Measurements from ENCODE around the gene UHMK1. TPM values are rescaled to one million over a fixed set of nuclear protein-coding genes. Genes with fewer than 3 reads are reported as not detected.

Gene UHMK1
- total RNA-seq, 1 experiment from 2014 or later = 76.0 TPM

DNA sequence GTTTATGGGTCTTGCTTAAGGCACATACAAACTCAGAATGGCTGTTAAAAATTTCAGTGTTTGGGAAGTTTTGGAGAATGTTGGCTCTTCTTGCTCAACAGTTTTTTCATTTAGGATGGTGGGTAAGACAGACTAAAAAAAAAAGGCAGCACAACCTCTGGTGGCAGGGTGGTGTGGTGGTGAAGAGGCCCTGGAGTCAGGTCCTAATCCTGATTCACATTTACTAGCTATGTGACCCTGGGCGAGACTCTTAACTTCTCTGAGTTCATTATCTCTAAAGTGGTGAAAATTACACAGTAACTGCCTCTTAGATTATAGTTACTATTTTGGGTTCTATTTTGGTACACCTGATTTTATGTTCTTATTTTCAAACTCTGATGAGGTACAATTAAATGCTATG, 75.5 kb downstream of the UHMK1 start:
- peaks cover 10% of the 10 kb centered on the region for H3K4me1 ChIP-seq (ENCODE audit: control insufficient read depth, insufficient read depth, low read length)
- intact Hi-C loops (cut with micrococcal nuclease; ENCODE audit: unreplicated experiment) (no loop called here), in situ Hi-C loops (cut with HindIII; ENCODE audit: low pct_unique_long_range_greater_than_20kb, low sequenced_read_pairs) (no loop called here)
- DNase-seq (ENCODE audit: low read depth, low spot score) = no peak
- no peak for ATAC-seq
- ChIA-PET CTCF (no interaction called here), POLR2A (no interaction called here)
- no peaks in the 10 kb centered on the region for H3K9me3 ChIP-seq (ENCODE audit: control insufficient read depth, insufficient read depth, low read depth, low read length)
- H3K4me3 ChIP-seq (ENCODE audit: low read depth in 2 of 2, low read length in 2 of 2) = no peak overlapping the region
- H3K36me3 ChIP-seq (ENCODE audit: control insufficient read depth, insufficient read depth, low read length) = peaks cover 18% of the 10 kb centered on the region; the same call in 1 of the 2 replicates
- TF ChIP-seq, protein P1, sequence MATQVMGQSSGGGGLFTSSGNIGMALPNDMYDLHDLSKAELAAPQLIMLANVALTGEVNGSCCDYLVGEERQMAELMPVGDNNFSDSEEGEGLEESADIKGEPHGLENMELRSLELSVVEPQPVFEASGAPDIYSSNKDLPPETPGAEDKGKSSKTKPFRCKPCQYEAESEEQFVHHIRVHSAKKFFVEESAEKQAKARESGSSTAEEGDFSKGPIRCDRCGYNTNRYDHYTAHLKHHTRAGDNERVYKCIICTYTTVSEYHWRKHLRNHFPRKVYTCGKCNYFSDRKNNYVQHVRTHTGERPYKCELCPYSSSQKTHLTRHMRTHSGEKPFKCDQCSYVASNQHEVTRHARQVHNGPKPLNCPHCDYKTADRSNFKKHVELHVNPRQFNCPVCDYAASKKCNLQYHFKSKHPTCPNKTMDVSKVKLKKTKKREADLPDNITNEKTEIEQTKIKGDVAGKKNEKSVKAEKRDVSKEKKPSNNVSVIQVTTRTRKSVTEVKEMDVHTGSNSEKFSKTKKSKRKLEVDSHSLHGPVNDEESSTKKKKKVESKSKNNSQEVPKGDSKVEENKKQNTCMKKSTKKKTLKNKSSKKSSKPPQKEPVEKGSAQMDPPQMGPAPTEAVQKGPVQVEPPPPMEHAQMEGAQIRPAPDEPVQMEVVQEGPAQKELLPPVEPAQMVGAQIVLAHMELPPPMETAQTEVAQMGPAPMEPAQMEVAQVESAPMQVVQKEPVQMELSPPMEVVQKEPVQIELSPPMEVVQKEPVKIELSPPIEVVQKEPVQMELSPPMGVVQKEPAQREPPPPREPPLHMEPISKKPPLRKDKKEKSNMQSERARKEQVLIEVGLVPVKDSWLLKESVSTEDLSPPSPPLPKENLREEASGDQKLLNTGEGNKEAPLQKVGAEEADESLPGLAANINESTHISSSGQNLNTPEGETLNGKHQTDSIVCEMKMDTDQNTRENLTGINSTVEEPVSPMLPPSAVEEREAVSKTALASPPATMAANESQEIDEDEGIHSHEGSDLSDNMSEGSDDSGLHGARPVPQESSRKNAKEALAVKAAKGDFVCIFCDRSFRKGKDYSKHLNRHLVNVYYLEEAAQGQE (IDR thresholded peaks at IDR 0.05; ENCODE audit: insufficient read depth in 1 of 2, low read depth in 2 of 2, low read length in 1 of 2) = no peak
- no peak for TF ChIP-seq CTCF (IDR thresholded peaks at IDR 0.05)
- TF ChIP-seq POLR2AphosphoS5 (IDR thresholded peaks at IDR 0.05; ENCODE audit: low read depth, low read length) = no peak
- no peak for TF ChIP-seq TCF7L2 (IDR thresholded peaks at IDR 0.05; ENCODE audit: low read depth, low read length)
- TF ChIP-seq SIN3A (IDR thresholded peaks at IDR 0.05; ENCODE audit: borderline replicate concordance, insufficient read depth, low read depth, low read length) = no peak
- no peak overlapping the region for H3K27ac ChIP-seq (ENCODE audit: low read length)
- no peaks in the 10 kb centered on the region for H3K27me3 ChIP-seq (ENCODE audit: control insufficient read depth, insufficient read depth, low read length)
- no TSS peak for BruUV-seq (replicated peaks)

- no peak for ATAC-seq
- Histone ChIP-seq H3K36me3 (ENCODE audit: control insufficient read depth, insufficient read depth, low read length) (peaks cover 33% of the 10 kb centered on the region; the same call in 1 of the 2 replicates), H3K4me1 (ENCODE audit: control insufficient read depth, insufficient read depth, low read length) (no peaks in the 10 kb centered on the region), H3K27ac (ENCODE audit: low read length) (no peak overlapping the region), H3K27me3 (ENCODE audit: control insufficient read depth, insufficient read depth, low read length) (no peaks in the 10 kb centered on the region), H3K9me3 (ENCODE audit: control insufficient read depth, insufficient read depth, low read depth, low read length) (no peaks in the 10 kb centered on the region), H3K4me3 (ENCODE audit: low read depth in 2 of 2, low read length in 2 of 2) (no peak overlapping the region)
- TF ChIP-seq SIN3A (IDR thresholded peaks at IDR 0.05; ENCODE audit: borderline replicate concordance, insufficient read depth, low read depth, low read length) (no peak), TCF7L2 (IDR thresholded peaks at IDR 0.05; ENCODE audit: low read depth, low read length) (no peak), POLR2AphosphoS5 (IDR thresholded peaks at IDR 0.05; ENCODE audit: low read depth, low read length) (no peak)
- BruUV-seq (replicated peaks) = no TSS peak
- CTCF ChIA-PET = no interaction called here
- POLR2A ChIA-PET = no interaction called here
- intact Hi-C loops (cut with micrococcal nuclease; ENCODE audit: unreplicated experiment) (no loop called here), in situ Hi-C loops (cut with HindIII; ENCODE audit: low pct_unique_long_range_greater_than_20kb, low sequenced_read_pairs) (no loop called here)
- DNase-seq (ENCODE audit: low read depth, low spot score) = no peak
Measured at GRCh38 chr1:162578071-162578700, 80.6 kb downstream of the UHMK1 start.

DNA sequence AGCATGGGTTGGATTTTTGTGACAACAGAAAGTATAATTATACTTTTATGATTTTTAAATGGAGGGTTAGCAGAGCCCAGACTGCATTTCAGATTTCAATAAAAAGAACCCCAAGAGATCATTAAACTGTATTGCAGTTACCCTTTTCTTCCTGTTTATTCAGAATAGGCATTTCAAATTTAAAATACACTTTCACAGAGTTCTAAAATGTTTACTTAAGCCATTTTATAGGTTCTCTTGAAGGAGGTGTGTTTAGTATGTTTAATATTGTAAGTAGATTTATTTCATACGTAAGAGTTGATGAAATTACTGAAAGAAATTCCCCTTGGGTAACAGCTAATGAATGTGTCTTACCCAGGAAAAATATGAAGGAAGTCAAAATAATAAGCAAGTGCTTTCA, 81.3 kb downstream of the UHMK1 start:
- in situ Hi-C loops (cut with HindIII; ENCODE audit: low pct_unique_long_range_greater_than_20kb, low sequenced_read_pairs) = no loop called here
- intact Hi-C loops (cut with micrococcal nuclease; ENCODE audit: unreplicated experiment) = no loop called here
- Histone ChIP-seq H3K9me3 (ENCODE audit: control insufficient read depth, insufficient read depth, low read depth, low read length) (no peaks in the 10 kb centered on the region), H3K27ac (ENCODE audit: low read length) (no peak overlapping the region), H3K4me1 (ENCODE audit: control insufficient read depth, insufficient read depth, low read length) (no peaks in the 10 kb centered on the region), H3K36me3 (ENCODE audit: control insufficient read depth, insufficient read depth, low read length) (peaks cover 33% of the 10 kb centered on the region; the same call in 1 of the 2 replicates), H3K27me3 (ENCODE audit: control insufficient read depth, insufficient read depth, low read length) (no peaks in the 10 kb centered on the region), H3K4me3 (ENCODE audit: low read depth in 2 of 2, low read length in 2 of 2) (no peak overlapping the region)
- DNase-seq (ENCODE audit: low read depth, low spot score) (no peak), ATAC-seq (no peak)
- TF ChIP-seq CTCF (IDR thresholded peaks at IDR 0.05) = no peak
- TF ChIP-seq, protein P1 (IDR thresholded peaks at IDR 0.05; ENCODE audit: insufficient read depth in 1 of 2, low read depth in 2 of 2, low read length in 1 of 2) = no peak
- TF ChIP-seq POLR2AphosphoS5 (IDR thresholded peaks at IDR 0.05; ENCODE audit: low read depth, low read length) = no peak
- TF ChIP-seq TCF7L2 (IDR thresholded peaks at IDR 0.05; ENCODE audit: low read depth, low read length) = no peak
- no peak for TF ChIP-seq SIN3A (IDR thresholded peaks at IDR 0.05; ENCODE audit: borderline replicate concordance, insufficient read depth, low read depth, low read length)
- ChIA-PET POLR2A (no interaction called here), CTCF (no interaction called here)
- BruUV-seq (replicated peaks) = TSS peak; percentile 25

All from Panc1 (cell line).